GM21529 (cell line): ENCODE data around the gene ENPP3.
"Not testable (repeated sequence)": the region's sequence is repeated elsewhere in the genome, so short reads cannot be mapped to it uniquely, and the experiment has no call there.

Experiments
- ATAC-seq: cut with Tn5 transposase; IDR thresholded peaks from one replicate; pipeline ENCODE4 v1.9.1; 2021; ENCODE audit not compliant: unreplicated experiment

The ENPP3 gene

DNA sequence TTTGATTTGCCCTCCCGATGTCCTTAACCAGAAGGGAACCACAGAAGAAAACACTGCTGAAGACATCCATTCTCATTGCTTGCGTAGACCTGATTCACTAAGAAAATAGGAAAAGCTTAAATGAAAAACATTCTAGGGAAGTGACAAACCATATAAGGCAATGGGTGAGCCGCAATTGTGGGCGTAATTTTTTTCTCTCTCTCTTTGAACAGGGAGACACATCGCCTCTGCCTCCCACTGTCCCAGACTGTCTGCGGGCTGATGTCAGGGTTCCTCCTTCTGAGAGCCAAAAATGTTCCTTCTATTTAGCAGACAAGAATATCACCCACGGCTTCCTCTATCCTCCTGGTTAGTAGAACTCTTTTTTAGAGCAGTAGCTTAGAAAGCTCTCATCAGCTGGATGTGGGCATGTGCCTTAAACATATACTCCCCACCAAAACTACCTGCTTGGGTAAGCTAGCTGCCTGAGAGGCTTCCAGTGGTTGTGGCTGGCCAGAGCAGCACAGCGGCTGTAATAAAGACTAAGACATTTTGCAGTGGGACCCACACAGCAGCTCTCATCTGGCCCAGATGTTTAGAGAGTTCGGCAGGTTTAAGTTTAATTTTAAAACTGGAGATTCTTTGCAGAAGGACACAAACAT lies 96.4 kb downstream of the ENPP3 start:
- ATAC-seq, result no peak

DNA sequence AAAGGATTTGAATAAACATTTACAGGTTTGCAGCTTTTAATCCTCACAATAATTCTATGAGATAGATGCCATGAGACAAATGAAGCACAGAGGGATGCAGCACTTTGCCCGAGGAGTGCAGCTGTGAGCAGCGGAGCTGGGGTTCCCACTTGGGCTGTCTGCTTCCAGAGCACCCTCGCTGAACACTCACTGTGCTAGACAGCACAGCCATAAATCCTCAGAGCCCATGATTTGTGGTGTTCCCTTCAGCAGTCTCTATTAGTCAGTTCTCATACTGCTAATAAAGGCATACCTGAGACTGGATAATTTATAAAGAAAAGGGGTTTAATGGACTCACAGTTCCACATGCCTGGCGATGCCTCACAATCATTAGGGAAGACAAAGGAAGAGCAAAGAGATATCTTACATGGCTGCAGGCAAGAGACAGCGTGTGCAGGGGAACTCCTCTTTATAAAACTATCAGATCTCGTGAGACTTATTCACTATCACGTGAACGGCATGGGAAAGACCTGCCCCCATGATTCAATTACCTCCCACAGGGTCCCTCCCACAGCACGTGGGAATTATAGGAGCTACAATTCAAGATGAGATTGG lies 99.0 kb downstream of the ENPP3 start:
- no peak for ATAC-seq

DNA sequence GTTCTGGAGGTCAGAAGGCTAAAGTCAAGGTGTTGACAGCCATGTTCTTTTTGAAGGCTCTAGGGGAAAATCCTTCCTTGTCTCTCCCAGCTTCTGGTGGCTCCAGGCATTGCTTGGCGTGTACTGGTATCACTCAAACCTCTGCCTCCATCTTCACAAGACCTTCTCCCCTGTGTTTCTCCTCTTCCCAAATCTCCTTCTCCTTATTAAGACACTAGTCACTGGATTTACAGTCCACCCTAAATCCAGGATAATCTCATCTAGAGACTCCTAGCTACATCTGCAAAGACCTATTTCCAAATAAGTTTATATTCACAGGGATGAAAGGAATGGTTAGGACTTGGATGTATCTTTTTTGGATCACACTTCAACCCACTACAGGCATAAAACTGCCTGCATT lies 99.7 kb downstream of the ENPP3 start:
- no peak for ATAC-seq

DNA sequence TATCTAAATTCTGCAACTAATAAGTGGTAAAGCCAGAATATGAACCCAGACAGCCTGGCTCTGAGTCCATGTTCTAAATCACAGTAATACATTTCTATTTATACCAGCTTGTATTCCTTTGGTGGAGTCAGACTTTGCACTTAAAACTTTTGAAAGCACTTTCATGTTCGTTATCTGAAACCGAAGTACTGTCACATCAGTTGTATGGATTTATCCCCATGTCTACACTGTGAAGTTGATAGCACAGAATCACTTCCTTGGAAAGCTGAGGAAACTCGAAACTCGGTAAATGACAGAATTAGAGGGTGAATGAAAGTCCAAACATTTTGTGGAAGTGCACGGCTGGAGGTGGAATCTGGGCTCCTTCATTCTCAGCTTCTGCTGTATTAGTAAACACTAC lies 102.0 kb downstream of the ENPP3 start:
- ATAC-seq, result no peak

- ATAC-seq, result no peak
These were observed 103.1 kb downstream of the ENPP3 start for GRCh38 chr6:131740161-131740560.

DNA sequence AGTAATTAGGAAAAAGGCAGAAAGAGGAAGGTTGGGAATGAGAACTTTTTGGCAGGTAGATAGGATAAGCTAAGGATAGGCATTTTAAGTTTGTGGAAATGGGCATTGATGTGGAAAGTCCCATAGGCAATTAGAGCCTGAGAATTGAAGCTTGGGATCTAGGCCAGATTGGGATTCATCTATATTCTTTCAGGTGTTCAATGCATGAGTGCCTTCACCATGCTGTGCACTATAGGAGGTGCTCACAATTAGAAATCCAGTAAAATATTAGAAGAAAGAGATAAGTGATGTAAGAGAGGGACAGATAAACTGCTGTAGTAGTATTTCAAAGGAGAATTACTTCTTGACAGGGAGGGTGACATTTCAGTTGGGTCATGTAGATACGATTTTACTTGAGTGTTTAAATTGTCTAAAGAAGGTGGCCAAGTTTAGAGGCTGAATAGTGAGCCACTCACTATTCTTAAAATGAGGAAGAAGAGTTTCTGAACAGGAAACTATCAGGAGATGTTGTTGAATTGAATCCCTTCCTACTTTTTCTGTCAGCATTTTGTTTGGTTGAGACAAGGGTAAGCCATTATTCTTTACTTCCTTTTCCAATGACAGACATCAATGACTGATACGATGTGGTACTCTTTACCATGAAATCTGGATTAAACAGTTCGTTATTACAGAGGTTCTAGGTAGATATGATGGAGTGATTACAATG lies 104.7 kb downstream of the ENPP3 start:
- ATAC-seq, result no peak

GRCh38 chr6:131744432-131745287 lies 107.6 kb downstream of the ENPP3 start:
- ATAC-seq, result no peak

DNA sequence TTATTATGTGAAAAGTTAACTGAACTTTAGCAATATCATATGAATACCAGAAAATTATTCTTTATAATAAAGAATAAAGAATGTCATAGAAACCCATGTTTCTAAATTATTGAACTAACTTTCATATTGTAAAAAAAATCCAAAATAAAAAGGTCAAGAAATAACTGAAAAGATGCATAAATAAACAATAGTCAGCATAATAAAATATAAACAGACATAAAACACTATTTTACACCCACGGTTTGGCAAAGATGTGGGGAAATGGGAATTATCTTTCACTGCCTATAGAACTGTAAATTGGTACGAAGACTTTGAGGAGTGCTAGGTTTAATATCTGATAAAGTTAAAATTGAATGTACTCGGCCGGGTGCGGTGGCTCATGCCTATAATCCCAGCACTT lies 108.4 kb downstream of the ENPP3 start:
- no peak for ATAC-seq

GRCh38 chr6:131747821-131748353 lies 110.8 kb downstream of the ENPP3 start:
- ATAC-seq, result no peak

DNA sequence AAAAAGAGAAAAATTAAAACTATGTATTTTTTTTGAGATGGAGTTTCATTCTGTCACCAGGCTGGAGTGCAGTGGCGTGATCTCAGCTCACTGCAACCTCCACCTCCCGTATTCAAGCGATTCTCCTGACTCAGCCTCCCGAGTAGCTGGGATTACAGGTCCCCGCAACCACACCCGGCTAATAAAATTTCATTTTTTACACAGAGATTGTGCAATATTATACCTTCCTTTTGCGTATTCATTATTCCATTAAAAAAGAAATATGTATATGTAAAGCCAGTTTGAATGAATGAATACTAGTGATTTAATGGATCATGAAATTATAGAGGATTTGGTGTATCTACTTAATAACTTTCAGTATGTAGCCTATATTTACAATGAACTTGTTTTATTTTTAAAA lies 111.9 kb downstream of the ENPP3 start:
- ATAC-seq, result no peak

DNA sequence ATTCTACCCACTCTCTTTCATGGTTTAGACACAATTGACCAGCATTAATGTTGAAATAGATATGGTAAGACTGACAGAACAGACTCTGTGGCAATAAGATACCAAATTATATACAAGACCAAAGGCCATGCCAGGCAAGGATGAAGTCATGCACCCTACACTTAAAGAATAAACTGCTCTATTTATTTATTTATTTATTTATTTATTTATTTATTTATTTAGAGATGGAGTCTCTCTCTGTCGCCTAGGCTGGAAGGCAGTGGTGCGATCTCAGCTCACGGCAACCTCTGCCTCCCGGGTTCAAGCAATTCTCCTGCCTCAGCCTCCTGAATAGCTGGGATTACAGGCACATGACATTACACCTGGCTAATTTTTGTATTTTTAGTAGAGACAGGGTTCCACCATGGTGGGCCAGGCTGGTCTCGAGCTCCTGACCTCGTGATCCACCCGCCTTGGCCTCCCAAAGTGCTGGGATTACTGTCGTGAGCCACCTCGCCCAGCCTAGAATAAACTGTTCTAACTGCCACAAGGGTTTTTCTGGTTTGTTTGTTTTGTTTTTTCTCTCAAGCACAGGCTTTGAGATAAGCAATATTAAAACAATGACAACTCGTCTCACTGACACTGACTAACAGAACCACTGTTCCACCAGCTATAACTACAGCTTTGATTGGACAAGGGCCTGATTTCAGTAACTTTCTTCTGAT lies 114.1 kb downstream of the ENPP3 start:
- ATAC-seq, result not testable (repeated sequence)

- no peak for ATAC-seq
These were observed 117.0 kb downstream of the ENPP3 start for GRCh38 chr6:131754088-131754487.

DNA sequence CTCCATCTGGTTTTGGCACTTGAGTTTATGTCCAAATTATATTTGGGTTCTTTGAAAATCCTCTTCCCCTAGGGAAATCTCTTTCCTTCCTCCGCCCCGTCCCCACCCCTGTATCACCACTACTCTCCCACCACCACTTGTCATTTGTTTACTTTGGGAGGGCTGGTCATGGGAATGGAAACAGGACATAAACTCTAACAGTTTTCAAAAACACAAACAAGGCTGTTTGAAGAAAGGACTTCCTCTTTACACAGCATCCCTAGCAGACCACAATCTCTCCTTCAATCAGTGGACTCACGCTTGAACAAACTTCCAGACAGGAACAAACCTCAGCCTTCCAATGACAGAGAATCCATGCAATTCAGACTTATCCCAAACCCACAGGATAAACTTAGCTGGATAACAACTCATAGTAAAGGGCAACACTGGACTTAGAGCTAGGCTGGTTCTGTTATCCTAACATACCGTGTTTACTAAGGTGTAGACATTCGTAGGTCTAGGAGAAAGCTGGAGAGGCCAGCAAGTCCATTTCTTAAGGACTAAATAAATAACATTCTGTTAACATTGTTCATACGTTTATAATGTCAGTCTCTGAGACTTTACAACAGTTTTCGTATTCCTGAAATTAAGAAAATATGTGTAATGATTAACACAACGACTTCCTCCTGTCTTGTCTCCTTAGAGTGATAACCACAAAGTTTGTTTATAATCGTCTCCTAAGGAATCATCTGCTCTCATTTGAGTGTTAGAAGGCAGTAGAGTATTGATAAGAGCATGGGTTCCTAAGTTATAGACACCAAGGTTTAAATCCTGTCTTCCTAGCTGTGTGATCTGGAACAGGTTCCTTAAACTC lies 117.8 kb downstream of the ENPP3 start:
- ATAC-seq, result no peak

GRCh38 chr6:131755597-131755996 lies 118.5 kb downstream of the ENPP3 start:
- no peak for ATAC-seq

DNA sequence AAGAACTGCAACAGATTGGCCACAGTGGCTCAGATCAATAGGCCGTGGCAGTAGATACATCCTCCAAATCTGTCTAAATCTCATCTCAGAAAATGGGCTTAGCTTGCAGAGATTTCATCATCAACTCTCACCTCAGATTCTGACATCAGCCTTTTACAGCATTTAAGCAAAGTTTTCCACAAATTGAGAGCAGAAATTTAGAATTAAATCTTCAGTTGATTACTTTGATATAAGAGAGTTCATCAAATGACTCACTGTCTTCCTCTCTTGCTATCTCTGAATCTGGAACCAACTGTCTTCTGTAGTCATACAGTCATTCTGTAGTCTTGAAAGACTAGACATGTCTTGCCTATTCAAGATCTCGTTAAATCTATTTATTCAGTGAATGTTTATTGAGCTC lies 118.9 kb downstream of the ENPP3 start:
- no peak for ATAC-seq

DNA sequence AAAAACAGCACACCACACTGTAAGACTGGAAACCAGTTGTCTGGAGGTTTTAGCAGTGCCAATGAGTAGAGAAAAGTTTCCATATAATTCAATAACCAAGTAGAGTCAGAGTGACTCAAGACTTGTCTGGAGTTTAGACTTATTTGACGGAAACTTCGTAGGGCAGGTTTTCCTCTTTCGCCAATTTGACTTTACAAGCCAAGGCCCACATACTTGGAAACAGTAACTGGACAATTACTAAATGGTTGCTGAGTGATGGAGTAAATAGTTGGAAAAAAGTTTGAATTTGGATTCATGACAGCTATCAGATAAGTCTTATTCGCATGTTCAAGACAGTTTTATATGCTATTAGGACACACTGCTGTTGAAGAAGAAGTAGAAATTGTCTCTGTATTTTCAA lies 121.8 kb downstream of the ENPP3 start:
- no peak for ATAC-seq

GRCh38 chr6:131761060-131761761 lies 124.1 kb downstream of the ENPP3 start:
- ATAC-seq, result no peak

- no peak for ATAC-seq
These were observed 124.6 kb downstream of the ENPP3 start for GRCh38 chr6:131761762-131762067.

GRCh38 chr6:131762984-131763383 lies 125.9 kb downstream of the ENPP3 start:
- no peak for ATAC-seq
